Panc1 (cell line): ENCODE results near the gene LIN9.

Experiments used
- CTCF ChIP-seq: fragments of 450-650 bp; IDR thresholded peaks from 2 replicates; pipeline ENCODE4 v1.5.1; 2017; ENCODE audit warnings: mild to moderate bottlenecking
- TF ChIP-seq, protein P1 (sequence below), 2 experiments: IDR thresholded peaks; 2 replicates each; pipeline ENCODE4 v1.6.1; 2011 to 2012; ENCODE audit warnings: low read depth in 2 of 2, control low read depth in 1 of 2, low read length in 1 of 2, mild to moderate bottlenecking in 1 of 2, moderate library complexity in 1 of 2; ENCODE audit not compliant: insufficient read depth in 1 of 2

DNA sequence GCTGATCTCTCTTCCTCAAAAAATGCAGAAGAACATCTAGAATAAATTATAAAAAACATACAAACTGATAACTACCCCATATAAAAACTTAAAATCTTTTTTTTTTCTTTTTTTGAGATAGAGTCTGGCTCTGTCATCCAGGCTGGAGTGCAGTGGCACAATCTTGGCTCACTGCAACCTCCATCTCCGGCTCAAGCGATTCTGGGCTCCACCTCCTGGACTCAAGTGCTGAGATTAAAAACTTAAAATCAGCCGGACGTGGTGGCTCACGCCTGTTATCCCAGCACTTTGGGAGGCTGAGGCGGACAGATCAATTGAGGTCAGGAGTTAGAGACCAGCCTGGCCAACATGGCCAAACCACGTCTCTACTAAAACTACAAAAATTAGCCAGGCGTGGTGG, 31.1 kb downstream of the LIN9 start:
- no peak for TF ChIP-seq CTCF
- TF ChIP-seq, protein P1, sequence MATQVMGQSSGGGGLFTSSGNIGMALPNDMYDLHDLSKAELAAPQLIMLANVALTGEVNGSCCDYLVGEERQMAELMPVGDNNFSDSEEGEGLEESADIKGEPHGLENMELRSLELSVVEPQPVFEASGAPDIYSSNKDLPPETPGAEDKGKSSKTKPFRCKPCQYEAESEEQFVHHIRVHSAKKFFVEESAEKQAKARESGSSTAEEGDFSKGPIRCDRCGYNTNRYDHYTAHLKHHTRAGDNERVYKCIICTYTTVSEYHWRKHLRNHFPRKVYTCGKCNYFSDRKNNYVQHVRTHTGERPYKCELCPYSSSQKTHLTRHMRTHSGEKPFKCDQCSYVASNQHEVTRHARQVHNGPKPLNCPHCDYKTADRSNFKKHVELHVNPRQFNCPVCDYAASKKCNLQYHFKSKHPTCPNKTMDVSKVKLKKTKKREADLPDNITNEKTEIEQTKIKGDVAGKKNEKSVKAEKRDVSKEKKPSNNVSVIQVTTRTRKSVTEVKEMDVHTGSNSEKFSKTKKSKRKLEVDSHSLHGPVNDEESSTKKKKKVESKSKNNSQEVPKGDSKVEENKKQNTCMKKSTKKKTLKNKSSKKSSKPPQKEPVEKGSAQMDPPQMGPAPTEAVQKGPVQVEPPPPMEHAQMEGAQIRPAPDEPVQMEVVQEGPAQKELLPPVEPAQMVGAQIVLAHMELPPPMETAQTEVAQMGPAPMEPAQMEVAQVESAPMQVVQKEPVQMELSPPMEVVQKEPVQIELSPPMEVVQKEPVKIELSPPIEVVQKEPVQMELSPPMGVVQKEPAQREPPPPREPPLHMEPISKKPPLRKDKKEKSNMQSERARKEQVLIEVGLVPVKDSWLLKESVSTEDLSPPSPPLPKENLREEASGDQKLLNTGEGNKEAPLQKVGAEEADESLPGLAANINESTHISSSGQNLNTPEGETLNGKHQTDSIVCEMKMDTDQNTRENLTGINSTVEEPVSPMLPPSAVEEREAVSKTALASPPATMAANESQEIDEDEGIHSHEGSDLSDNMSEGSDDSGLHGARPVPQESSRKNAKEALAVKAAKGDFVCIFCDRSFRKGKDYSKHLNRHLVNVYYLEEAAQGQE (IDR thresholded peaks at IDR 0.05; ENCODE audit: insufficient read depth in 1 of 2, low read depth in 2 of 2, low read length in 1 of 2): no peak
